Left lung (tissue), 8 donors: ENCODE measurements around the gene AAMDC. TPM values are rescaled to one million over a fixed set of nuclear protein-coding genes. Genes with fewer than 3 reads are reported as not detected.

Experiments
- polyA plus RNA-seq, 6 donors: library from polyadenylated mRNA; unstranded; fragments of 120-200 nt; gene quantifications; one replicate each; pipeline ENCODE4 v1.2.1, GENCODE V29; 2013; ENCODE audit not compliant: insufficient read length in 6 of 6
- total RNA-seq, 2 donors: library from RNA; stranded (reverse); fragmentation: NEBNext Ultra II Directional; extraction: Animal tissue kit (Norgen Biotek cat#: 25700); gene quantifications; one replicate each; pipeline ENCODE4 v1.2.1, GENCODE V29; 2021
- donor health status: DM: no; HTN: yes; CAD: no.
- donor health status: DM: no; HTN: no; CAD: no.

AAMDC gene
- total and polyA plus RNA-seq, 8 donors = 21.4 to 74.5 (median 58.1) TPM

Other genes with a start within 250 kb of the AAMDC start
- 1 to 10 TPM in 1 of 2 donors, under 1 TPM in 1; 0.94 to 1.2 TPM for gene AQP11, start 231.2 kb upstream of the AAMDC start, total RNA-seq
- gene AQP11, start 231.2 kb upstream of the AAMDC start, polyA plus RNA-seq = 1 to 10 TPM; 2.6 to 3.4 (median 3.3) TPM
- gene CLNS1A, start 183.3 kb upstream of the AAMDC start, total RNA-seq = 10 to 100 TPM; 61.1 to 70.3 TPM
- 100 to 1,000 TPM; 179 to 202 (median 188) TPM for gene CLNS1A, start 183.3 kb upstream of the AAMDC start, polyA plus RNA-seq
- gene RSF1, start 422 bp upstream of the AAMDC start, total RNA-seq = 10 to 100 TPM; 49.3 to 51.3 TPM
- gene RSF1, start 422 bp upstream of the AAMDC start, polyA plus RNA-seq = 10 to 100 TPM; 66.9 to 94.8 (median 77.1) TPM
- 10 to 100 TPM; 31.1 to 31.2 TPM for gene INTS4, start 173.5 kb downstream of the AAMDC start, total RNA-seq
- 10 to 100 TPM; 50.2 to 63.9 (median 54.3) TPM for gene INTS4, start 173.5 kb downstream of the AAMDC start, polyA plus RNA-seq
- 10 to 100 TPM; 17.7 to 19.2 TPM for gene KCTD14, start 202.1 kb downstream of the AAMDC start, total RNA-seq
- gene KCTD14, start 202.1 kb downstream of the AAMDC start, polyA plus RNA-seq = 10 to 100 TPM in 1 of 6 donors, 1 to 10 TPM in 5; 6.5 to 10.0 (median 8.6) TPM
- gene THRSP, start 242.7 kb downstream of the AAMDC start, total RNA-seq = not detected
- under 1 TPM; 0.23 to 0.83 (median 0.44) TPM for gene THRSP, start 242.7 kb downstream of the AAMDC start, polyA plus RNA-seq